HG02943 (cell line): ENCODE data around the gene MSANTD1.
"Not testable (repeated sequence)": the region's sequence is repeated elsewhere in the genome, so short reads cannot be mapped to it uniquely, and the experiment has no call there.

ENCODE experiments used
- ATAC-seq: cut with Tn5 transposase; IDR thresholded peaks from one replicate; pipeline ENCODE4 v1.9.1; 2021; ENCODE audit warnings: mild to moderate bottlenecking, low read depth, moderate library complexity; ENCODE audit not compliant: unreplicated experiment

MSANTD1 gene

DNA sequence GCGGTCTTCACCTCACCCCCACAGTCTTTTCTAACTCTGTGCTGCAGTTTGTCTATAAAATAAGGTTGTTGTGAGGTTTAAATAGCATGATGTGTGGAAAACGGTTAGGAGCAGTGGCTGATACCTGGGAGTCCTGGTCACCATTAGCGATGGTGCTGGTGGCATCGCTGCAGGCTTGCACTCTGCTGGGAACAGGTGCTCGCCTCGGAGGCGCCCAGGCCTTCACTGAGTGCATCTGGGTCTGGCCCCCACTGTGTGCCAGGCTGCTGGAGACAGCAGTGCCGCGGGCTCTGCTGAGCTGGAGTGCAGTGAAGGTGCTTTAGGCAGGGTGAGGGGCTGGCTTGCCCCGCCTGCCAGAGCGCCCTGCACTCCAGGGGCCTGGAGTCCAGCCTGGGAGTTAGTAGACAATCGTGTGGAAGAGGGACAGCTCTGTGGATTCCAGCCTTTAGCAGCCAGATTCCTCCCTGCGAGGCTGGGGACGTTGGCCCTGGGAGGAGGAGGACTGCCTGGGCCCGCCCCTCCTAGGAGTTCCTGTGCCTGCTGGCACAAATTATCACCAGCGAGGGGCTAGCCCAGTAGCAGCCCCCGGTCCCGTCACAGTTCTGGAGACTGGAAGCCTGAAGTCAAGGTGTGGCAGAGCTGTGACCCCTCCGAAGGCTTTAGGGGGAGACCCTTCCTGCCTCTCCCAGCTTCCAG, 51.2 kb downstream of the MSANTD1 start:
- ATAC-seq: no peak

DNA sequence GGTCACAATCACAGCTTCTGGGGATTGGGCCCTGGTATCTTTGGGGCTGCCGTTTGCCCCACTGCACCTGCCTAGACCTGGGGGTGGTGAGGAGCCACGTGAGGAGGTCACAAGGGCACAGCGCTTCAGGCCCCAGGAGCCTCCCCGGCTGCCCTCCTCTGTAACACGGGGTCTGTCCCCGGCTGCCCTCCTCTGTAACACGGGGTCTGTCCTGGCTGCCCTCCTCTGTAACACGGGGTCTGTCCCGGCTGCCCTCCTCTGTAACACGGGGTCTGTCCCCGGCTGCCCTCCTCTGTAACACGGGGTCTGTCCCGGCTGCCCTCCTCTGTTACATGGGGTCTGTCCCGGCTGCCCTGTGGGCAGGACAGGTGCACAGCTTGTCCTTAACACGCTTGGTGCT, 51.9 kb downstream of the MSANTD1 start:
- ATAC-seq: not testable (repeated sequence)

DNA sequence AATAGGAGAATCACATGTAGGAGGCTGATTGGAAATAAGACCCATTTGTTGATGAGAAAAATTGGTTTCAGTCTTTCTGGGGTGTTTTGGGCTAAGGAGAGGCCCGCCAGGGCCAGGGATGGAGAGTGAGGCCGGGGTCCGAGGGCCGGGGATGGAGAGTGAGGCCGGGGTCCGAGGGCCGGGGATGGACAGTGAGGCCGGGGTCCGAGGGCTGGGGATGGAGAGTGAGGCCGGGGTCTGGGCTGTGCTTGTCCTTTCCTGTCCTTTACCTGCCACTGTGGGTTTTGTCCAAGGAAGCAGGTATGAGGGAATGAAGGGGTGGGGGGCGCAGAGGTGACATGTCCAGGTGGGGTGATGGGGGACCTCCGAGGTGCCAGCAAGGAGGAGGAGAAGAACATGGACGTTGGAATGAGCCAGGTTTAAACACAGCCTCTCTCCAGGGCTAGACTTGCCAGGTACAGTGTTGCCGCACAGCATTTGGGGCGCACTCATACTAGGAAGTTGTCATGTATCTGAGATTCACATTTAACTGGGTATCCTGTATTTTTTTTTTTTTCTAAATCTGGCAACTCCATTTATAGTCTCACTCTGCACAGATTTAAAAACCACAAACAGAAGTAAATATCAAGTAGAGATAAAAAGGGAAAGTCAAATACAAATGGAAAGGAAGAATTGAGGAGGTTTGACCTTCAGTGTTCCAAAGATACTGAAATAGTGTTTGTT, 52.7 kb downstream of the MSANTD1 start:
- ATAC-seq: no peak

DNA sequence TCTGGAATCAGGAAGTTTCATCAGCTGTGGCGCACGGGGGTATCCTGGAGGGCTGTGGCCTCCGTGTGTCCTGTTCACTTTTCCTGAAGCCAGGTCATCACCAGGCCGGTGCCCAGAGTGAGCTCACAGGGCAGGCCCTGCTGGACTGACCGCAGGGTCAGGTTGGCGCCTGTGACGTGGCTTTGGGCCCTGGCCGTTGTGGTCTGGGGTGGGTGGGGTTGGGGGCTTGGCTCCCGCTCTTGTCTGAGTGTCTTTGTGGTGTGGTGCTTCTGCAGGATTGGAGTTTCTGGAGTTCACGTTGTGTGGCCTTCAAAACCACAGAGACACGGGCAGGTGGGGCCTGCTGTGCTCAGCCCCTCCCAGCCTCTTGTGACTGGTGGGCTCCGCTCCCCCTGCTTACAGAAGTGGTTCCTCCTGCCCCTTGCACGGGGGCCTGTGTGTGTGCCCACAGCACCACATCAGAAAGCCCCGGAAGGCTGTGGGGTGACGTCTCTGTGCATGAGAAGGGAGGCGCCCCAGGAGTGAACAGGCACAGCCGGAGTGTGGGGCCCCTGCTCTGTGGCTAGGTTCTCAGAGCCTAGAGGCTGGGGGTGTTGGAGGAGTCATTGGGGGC, 53.3 kb downstream of the MSANTD1 start:
- no peak for ATAC-seq

DNA sequence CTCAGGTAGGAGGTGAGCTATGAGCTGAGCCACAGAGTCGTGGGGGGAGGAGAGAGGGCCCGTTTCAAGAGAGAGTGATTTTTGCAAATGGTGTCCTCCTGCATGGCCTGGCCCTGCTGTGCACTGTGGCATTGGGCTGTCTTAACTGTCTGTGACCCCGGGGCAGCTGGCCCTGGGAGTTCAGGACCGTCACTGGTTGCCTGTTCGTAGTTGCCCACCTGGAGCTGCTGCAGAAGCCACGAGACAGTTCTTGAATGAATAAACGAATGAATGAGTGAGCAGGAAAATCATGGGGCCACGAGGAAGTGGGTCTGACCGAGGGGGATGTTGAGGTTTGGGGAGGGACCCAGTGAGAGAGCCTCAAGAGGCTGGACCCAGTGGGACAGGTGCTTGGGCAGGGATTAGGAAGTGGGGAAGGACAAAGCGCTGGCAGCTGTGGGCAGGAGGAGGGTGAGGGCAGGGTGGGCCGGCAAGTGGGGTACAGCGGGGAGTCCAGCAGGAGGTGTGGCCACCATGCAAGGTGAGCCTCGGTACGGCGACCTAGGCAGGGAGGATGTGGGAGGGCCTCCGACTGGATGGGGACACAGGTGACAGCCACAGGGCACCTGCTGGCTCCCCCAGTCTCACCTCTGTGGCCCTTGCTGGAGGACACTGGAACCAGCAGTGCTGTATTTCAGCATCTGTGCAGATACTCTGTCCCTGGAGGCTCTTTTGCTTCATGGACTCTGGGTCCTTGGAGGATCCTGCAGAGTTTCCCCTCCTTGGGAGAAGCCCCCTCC, 54.0 kb downstream of the MSANTD1 start:
- no peak for ATAC-seq

DNA sequence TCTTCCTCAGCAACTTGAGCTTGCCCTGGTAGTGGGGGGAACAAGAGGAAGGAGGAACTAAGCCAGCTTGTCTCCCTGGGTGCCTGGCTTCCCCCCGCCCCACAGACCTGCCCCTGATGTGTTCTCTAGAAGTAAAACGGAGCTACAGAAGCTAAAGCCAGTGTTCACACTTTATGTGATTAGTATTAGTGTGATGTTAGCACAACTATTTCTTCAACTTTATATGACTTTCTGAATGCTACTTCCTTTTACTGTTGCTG, 54.5 kb downstream of the MSANTD1 start:
- no peak for ATAC-seq

DNA sequence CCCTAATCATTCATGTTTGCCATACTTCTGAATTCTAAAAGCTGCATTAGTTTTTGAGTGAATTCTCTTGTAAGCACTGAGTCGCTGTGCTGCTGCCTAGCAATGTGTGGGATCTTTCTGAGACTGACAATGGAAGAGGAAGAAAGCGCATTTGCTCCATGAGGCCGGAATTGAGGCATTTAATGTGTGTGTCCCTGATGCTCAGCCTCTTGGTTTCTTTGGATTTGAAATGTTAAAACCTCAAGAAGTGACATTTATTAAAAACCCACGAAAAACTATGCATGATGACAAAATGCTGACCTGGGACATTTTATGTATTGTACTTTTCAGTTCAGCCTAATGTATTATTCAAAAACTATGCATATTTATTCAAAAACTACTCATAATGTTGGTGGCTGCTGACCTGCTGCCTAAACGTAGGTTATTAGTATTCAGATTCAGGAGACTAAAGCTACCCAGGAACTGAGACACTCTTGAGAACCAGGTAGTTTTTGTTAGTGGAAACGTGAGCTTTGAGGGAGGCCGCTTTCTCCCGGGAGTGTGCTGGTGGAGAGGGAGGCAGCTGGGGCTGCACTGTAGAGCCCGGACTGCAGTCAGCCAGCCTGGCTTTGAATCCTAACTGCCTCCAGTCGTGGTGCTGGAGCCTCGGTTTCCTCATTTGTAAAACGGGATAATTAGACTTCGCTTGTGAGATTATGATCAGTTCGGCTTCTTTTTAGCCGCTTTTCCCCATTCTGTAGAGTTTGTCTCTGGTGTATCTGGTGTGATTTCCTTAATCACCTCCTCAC, 55.2 kb downstream of the MSANTD1 start:
- ATAC-seq: no peak

DNA sequence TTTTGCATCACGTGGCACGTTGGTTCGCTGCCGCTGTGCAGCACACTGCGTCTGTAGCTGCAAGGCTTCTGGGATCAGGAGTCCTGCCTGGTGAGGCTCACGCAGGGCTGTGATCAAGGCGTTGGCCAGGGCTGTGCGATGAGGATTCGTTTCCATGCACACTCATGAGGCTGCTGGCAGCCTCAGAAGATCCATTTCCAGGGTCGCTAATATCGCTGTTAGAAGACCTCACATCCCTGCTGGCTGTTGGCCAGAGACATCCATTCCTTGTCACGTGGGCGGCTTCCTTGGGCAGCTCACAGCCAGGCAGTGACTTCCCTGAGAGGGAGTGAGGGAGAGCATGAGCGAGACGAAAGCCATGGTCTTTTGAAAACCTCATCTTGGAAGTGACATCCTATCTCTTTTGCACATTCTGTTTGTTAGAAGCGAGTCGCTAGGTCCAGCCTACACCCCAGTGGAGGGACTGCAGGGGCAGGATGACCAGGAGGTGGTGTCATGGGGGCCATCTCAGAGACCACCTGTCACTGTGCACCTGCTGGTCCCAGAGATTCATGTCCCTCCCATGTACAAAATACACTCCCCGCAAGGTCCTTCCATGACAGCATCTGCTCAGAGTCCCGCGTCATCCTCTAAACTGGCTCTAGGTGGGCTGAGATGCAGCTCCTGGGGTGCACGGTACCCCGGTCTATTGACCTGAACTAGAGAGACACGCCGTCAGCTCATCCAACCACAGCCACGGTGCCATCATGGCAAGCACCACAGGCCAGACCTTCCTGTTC, 56.1 kb downstream of the MSANTD1 start:
- ATAC-seq: no peak

DNA sequence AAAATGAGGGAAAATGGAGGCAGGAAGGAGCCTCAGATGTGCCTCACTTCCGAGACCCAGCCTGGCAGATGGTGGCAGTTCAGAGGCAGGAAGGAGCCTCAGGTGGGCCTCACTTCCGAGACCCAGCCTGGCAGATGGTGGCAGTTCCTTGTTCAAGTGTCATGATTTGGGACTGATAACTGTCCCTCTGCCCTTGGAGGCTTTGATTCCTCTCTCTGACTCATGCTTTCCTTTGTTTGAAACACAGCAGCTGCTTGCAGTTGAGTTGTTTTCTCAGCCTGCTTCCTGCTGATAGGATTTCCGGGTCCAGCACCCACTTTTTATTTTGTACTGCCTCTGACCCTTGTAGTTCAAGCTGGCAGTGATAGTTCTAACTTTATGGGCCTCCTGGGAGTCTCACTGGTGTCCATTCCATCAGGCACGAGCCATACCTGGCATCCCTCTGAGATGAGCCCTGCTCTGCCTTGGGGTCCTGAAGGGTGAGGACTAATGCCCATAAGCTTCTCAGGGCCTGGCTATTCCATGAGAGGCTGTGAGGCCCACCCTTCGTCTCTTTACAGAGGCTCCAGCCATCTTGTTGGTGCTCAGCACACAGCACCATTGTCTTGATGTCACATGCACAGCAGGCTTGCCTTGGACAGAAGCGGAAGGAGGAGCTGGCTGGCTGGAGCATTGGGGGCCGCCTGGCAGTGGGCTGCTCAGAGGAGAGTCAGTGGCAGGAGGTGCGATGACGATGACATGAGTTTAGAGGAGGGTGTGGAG, 56.8 kb downstream of the MSANTD1 start:
- ATAC-seq: no peak
